HG03457 (cell line): Measurements from ENCODE around the gene KCNAB2.

Experiments used
- ATAC-seq: cut with Tn5 transposase; IDR thresholded peaks from one replicate; pipeline ENCODE4 v1.9.1; 2021; ENCODE audit warnings: moderate number of reproducible peaks; ENCODE audit not compliant: unreplicated experiment

KCNAB2 gene

GRCh38 chr1:6077506-6077905, 31.8 kb downstream of the KCNAB2 start:
- ATAC-seq = no peak

DNA sequence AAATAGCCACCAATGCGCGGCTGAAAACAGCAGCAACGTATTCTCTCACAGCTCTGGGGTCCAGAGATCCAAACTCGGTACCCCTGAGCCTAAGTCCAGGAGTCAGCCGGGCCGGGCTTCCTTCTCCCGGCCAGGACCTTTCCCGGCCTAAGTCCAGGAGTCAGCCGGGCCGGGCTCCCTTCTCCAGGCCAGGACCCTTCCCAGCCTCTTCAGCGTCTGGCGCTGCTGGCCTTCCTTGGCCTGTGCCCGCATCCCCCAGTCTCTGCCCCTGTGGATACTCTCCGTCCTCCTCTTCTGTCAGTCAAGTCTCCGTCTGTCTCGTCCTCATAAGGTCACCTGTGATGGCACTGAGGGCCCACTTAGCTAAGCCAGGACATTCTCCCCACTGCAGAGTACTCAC, 32.2 kb downstream of the KCNAB2 start:
- no peak for ATAC-seq

DNA sequence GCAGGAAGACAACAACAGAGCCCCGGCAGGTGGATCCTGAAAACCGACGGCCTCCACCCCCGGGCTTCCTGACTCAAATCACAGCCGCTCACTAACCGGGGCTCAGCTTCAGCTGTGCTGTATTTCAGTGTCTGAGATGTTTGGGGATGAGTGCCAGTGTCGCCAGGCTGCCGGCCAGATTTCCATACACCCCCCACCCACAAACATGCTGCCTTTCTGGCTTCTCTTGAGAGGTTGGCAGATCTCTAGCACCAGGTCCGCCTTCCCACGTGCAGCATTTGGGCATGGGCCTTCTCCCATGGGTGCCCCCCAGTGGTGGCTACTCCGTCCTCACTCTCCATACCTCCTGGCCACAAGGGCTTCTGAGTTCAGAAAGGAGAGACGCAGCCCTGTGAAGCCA, 34.8 kb downstream of the KCNAB2 start:
- ATAC-seq = no peak

- ATAC-seq = no peak
These were observed 36.2 kb downstream of the KCNAB2 start for GRCh38 chr1:6081901-6082300.

DNA sequence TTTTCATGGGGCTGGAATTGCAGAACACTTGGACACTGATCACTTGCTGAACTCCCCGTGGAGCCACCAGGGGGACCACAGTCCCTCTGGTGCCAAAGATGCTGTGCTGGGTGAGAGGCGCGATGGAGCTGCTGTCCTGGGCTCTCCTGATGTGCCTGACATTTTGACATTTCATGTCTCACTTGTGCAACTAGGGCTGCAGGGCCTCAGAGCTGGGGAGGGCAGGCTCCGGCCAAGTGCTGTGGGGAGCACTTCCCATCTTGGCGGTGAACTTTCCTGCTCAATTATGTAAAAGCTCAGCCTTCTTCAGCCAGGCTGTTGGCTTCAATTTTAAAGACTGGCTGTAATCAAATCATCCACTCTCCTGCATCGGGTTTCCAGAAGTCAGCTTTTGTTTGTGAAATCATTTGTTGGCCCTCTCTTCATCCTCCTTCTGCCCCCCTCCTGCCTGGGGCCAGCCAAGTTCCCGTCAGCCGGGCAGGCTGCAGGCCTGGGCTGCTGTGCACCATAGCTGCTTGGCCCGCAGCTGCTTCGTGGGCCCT, 36.8 kb downstream of the KCNAB2 start:
- no peak for ATAC-seq

GRCh38 chr1:6083385-6083784, 37.7 kb downstream of the KCNAB2 start:
- ATAC-seq = no peak

- ATAC-seq = no peak
These were observed 38.2 kb downstream of the KCNAB2 start for GRCh38 chr1:6083801-6084446.

DNA sequence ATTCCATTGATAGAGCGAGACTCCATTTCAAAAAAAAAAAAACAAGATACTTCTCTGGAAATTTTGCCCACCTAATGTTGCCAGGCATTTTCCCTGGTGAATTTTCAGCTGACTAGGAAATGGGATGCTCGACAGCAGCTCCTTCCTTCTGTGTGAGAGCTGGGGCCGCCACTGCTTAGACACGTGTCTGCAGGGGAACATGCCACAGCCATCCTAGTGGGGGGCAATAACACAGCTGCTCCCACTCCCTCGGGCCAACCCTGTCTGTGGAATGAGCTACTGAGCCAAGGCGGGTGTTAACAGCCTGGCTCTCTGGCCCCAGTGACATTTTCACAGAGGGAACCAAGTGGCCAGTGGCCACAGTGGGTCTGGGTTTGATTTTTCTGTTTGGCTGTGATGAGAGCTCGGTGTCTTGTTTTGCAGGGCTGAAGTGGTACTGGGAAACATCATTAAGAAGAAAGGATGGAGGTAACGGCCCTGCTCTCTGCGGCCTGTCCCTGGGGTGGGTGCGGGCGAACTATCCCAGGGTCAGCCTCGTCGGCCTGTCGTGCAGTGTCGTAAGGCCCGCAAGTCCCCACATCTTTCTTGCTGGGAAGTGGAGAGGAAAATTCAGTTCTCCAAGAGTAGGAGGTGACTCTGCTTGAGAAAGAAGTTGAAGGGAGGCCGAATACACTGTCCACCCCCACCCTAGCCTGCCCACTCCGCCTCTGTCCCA, 39.2 kb downstream of the KCNAB2 start:
- no peak for ATAC-seq

GRCh38 chr1:6085666-6086065, 40.0 kb downstream of the KCNAB2 start:
- ATAC-seq = no peak

DNA sequence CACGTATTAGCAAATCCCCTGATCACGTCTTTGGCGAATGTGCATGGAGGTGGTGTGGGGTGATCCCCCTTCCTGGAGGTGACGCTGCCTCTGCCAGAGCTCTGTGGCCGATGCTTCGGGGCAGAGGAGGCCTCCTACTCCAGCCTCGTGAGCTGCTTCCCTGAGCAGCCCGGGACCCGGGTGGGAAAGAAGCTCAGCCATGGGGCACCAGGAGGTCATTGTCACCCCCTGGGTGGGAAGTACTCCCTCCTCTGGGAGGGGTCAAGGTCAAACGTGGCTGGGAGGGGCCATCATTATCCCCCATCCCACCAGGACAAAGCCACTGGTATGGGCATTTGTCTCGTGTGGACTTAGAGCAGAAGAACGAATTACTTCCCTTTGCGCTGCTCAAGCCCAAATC, 40.7 kb downstream of the KCNAB2 start:
- ATAC-seq = no peak

- ATAC-seq = no peak
These were observed 41.2 kb downstream of the KCNAB2 start for GRCh38 chr1:6086762-6087376.

- no peak for ATAC-seq
These were observed 41.7 kb downstream of the KCNAB2 start for GRCh38 chr1:6087377-6087772.

- no peak for ATAC-seq
These were observed 42.3 kb downstream of the KCNAB2 start for GRCh38 chr1:6087958-6088357.

- ATAC-seq = no peak
These were observed 43.3 kb downstream of the KCNAB2 start for GRCh38 chr1:6088956-6089355.

DNA sequence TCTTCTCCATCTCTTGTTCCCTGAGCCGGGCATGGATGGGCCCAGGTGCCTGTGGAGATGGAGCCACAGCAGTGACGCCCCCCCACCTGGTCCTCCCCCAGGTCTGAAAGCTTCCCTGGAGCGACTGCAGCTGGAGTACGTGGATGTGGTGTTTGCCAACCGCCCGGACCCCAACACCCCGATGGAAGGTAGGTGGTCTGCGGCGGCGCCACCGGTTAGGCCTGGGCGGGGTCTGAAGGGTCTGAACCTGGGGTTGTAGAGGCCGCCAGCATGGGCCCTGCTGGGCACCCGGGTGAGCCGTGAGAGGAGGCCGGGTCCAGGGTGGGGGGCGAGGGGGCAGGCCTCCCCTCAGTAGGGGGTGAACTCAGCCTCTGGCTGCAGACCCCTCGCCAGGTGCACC, 44.6 kb downstream of the KCNAB2 start:
- no peak for ATAC-seq

DNA sequence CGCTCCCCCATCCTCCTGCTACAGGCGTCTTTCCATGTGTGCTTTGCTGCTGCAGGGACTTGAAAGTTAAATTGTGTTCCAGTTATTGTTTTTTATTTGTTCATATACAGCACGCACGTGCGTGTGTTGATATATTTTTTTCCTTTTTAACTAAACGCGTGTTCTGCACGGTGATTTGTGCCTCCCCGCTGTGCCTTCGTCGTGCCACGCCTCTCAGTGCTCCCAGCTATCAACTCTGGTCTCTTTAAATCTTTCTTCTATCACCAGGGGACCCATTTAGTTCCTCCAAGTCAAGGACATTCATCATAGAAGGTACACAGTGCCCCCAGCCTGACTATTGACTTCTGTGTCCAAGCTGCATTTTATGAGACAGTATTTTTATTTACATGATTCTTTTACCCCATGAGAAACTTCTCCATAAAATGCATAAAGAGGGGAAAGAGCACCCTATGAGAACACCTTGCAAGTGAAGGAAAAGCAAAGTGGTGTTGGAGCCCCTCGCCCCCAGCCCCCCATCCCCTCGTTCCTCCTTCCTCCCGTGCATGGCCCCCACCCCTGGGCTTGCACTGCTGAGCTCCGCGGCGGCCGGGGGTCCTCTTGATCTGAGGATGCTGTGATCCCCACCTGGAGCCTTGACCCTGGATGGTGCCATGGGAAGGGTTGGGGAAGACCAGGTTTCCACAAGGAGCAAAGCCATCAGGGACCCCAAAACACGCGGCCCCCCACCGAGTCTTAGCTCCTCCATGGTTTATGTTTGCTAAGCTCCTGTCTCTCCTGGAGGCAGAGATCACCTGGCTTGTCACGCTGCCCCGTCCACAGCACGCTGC, 45.5 kb downstream of the KCNAB2 start:
- ATAC-seq = no peak

- no peak for ATAC-seq
These were observed 46.1 kb downstream of the KCNAB2 start for GRCh38 chr1:6091823-6092109.

- ATAC-seq = no peak
These were observed 46.5 kb downstream of the KCNAB2 start for GRCh38 chr1:6092211-6092610.

GRCh38 chr1:6093071-6093470, 47.4 kb downstream of the KCNAB2 start:
- no peak for ATAC-seq

DNA sequence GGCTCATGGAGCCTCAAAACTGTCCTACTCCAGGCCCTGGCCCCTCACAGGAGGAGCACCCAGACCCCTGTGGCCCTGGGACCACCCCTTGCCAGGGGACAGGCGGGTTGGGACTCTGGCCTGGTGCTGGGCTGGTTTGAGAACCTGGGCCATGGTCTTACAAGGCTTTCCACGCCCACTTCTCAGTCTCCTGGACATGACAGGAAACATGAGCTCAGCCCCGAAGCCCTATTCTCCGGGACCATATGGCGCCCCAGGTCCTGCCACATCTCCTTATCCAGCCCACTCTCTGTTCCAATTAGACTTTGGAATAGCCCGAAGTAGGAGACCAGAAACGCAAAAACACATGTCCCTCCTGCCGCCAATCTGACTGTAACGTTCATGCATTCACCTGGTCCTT, 47.9 kb downstream of the KCNAB2 start:
- no peak for ATAC-seq

DNA sequence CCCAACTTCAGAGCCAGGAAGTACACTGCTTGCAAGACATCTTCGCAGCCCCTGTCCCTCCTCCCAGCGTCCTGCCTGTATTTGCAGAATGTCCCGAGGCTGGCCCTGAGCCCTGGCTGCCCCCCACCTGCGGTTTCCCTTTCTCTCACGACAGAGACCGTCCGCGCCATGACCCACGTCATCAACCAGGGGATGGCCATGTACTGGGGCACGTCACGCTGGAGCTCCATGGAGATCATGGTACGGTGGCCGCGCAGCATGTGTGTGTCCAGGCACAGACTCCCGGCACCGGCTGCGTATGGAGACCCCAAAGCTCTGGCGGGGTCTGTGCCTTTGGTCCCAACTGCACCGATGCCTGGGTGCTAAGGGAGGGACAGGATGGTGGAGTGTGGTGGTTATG, 48.6 kb downstream of the KCNAB2 start:
- no peak for ATAC-seq
